GM23248 (cell line): ENCODE data around the gene C16orf89.
"Not testable (repeated sequence)": the region's sequence is repeated elsewhere in the genome, so short reads cannot be mapped to it uniquely, and the experiment has no call there.

Experiments
- EZH2 ChIP-seq: fragments of 200-600 bp; sonication (generic); IDR thresholded peaks from 2 replicates; pipeline ENCODE4 v1.6.1; 2018; ENCODE audit warnings: antibody characterized with exemption, mild to moderate bottlenecking; ENCODE audit not compliant: insufficient read depth, poor library complexity, severe bottlenecking
- EZH2phosphoT487 ChIP-seq: fragments of 200-600 bp; sonication (generic); IDR thresholded peaks from 2 replicates; pipeline ENCODE4 v1.6.1; 2018; ENCODE audit warnings: antibody characterized with exemption, moderate library complexity, mild to moderate bottlenecking, low read depth; ENCODE audit not compliant: insufficient read depth

DNA sequence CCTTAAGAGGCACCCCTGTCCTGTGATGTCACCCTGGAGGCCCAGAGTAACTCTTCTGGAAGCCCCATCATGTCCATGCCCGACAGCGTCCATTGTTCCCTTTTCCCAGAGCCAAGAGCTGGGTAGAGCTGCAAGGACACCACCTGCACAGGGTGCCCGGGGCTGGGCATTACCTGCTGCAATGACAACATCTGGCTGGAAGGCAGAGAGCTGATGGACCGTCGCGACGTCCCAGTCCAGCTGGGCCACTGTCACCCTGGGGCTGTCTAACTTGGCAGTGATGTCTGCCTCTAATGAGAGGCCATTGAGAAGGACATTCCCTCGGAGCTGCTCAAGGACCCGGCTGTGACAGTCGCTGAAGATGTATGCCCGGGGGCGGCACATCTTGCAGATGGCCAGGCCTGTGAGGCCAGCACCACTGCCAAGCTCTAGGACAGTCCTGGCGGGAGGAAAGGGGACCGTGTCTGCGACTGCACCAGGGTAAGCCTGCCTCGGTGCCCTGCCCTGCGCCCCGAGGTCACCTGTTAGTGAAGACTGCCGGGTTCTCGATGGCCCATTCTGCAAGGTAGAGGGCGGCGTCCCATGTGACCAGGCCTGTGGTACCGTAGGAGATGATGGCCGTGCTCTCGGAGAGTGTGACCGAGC is 24.3 kb upstream of the C16orf89 start:
- not testable (repeated sequence) for TF ChIP-seq EZH2, EZH2phosphoT487
